GM12873 (cell line): ENCODE data around the gene LMF1.

ENCODE experiments used
- CTCF ChIP-seq: IDR thresholded peaks from 2 replicates; pipeline ENCODE4 v1.5.1; 2012; ENCODE audit warnings: low read depth, mild to moderate bottlenecking, moderate library complexity, low read length, control low read depth; ENCODE audit not compliant: insufficient read depth; ENCODE audit errors: missing control alignments

Gene LMF1

GRCh38 chr16:851871-852270 lies 118.9 kb downstream of the LMF1 start:
- no peak for TF ChIP-seq CTCF

DNA sequence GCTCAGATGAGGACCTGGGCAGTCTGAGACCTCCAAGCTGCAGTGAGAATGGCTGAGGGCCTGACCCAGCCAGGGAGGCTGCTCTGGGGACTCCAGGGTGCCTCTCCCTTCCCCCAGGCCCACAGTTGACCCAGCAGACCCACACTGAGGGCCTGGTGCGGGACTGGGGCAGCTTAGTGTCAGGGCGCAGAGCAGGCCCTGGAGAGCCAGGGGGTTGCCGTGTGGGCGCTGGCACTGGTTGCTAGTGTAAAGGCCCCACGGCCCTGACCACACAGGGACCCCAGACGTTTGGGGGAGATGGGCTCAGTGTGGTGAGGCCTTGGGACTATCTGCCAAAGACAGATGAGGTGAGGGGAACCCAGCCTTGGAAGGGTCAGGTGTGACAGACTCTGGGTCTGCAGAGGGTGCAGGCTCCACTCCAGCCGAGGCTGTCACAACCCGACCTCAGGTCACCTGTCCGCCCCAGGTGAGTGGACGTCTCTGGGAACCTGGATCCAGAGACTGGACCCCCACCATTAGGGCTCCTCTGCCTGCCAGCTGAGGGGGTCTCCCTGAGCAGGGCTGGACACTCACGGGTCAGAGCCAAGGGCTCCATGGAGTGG lies 119.5 kb downstream of the LMF1 start:
- no peak for TF ChIP-seq CTCF

- no peak for TF ChIP-seq CTCF
Measured at GRCh38 chr16:850668-851067, 120.1 kb downstream of the LMF1 start.

- no peak for TF ChIP-seq CTCF
Measured at GRCh38 chr16:848510-849253, 122.1 kb downstream of the LMF1 start.

DNA sequence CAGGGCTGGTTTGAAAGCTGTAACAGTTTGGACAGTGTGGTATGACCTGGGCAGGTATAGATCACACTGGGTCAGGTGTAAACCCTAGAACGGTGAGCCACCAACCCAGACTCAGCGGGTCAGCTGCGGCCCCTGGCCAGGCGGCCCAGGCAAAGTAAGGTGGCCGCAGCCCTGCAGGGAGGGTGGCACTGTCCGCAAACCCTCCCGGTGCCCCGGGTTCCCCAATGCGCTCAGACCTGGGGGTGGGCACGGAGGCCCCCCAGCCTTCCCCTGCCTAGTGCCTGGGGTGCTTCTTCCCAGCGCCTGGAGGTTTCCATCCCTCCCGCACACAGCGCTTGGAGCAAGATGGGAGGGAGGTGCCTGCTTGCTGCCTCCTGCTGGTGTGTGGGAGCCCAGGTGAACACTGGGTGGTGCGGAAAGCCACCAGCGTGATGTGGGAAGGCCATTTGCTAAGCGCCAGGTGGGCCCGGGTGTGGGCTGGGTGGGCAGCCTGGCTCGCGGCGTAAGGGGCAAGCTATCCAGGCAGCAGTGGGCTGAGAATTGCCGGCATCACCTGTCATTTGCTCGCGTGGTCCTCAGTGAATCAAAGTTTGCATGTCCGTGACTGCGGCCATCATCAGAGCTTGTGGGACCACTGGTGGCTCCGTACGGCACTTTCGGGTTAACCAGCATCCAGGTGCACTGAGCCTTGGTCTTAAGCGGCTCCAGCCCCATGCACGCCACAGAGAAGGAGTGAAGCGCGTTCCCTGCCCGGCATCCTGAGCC lies 122.9 kb downstream of the LMF1 start:
- TF ChIP-seq CTCF, result no peak

DNA sequence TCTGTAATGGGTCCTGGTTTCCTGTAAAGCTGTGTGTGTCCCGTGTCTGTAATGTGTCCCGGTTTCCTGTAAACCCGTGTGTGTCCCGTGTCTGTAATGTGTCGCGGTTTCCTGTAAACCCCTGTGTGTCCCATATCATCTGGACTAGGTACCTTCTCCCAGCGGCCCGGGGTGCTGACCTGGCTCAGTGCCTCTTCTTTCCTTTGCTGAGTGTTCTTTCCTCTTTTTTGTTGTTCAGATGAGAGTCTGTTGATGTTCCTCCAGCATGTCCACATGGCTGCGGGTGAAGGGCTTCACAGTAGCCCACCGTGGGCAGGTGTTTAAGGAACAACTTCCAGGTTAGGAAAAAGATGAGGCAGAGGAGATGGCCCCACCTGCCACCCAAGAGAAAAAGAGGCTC lies 123.6 kb downstream of the LMF1 start:
- TF ChIP-seq CTCF, result no peak

GRCh38 chr16:845351-845745 lies 125.4 kb downstream of the LMF1 start:
- no peak for TF ChIP-seq CTCF
